Astrocyte (in vitro differentiated cells and primary cell): ENCODE measurements around the gene NCBP2L. TPM values are rescaled to one million over a fixed set of nuclear protein-coding genes. Genes with fewer than 3 reads are reported as not detected.

ENCODE experiments used
- DNase-seq: peaks from one replicate; pipeline ENCODE4 v3.0.0-alpha.2; 2010; ENCODE audit warnings: low read depth
- FAIRE-seq: peaks from 2 replicates; lab custom pipeline; 2011; peaks lifted over from hg19 to GRCh38; lab: Jason Lieb, UNC
- H2AFZ ChIP-seq: 2 replicates; pipeline ENCODE4 v1.6.0; 2012; ENCODE audit warnings: low read depth, low read length, inconsistent platforms
- H3K27ac ChIP-seq: 2 replicates; pipeline ENCODE4 v1.5.1; 2011; ENCODE audit warnings: low read depth, low read length, inconsistent platforms
- H3K27me3 ChIP-seq: 2 replicates; pipeline ENCODE4 v1.6.0; 2011; ENCODE audit warnings: low read length, inconsistent platforms; ENCODE audit not compliant: insufficient read depth
- H3K36me3 ChIP-seq: 2 replicates; pipeline ENCODE4 v1.5.1; 2011; ENCODE audit warnings: low read length, inconsistent platforms; ENCODE audit not compliant: insufficient read depth
- H3K4me1 ChIP-seq: 2 replicates; pipeline ENCODE4 v1.5.1; 2011; ENCODE audit warnings: low read length, inconsistent platforms; ENCODE audit not compliant: insufficient read depth
- H3K4me2 ChIP-seq: 2 replicates; pipeline ENCODE4 v1.6.0; 2012; ENCODE audit warnings: low read length, inconsistent platforms
- H3K4me3 ChIP-seq: 2 replicates; pipeline ENCODE4 v1.5.1; 2011; ENCODE audit warnings: low read depth, mild to moderate bottlenecking, low read length, inconsistent platforms; ENCODE audit not compliant: insufficient read depth
- H3K79me2 ChIP-seq: 2 replicates; pipeline ENCODE4 v1.6.0; 2012; ENCODE audit warnings: mild to moderate bottlenecking, low read length, inconsistent platforms; ENCODE audit not compliant: insufficient read depth
- H3K9ac ChIP-seq: 2 replicates; pipeline ENCODE4 v1.6.0; 2012; ENCODE audit warnings: mild to moderate bottlenecking, low read length, inconsistent platforms
- H3K9me3 ChIP-seq: 2 replicates; pipeline ENCODE4 v1.5.1; 2012; ENCODE audit warnings: low read depth, mild to moderate bottlenecking, low read length, inconsistent platforms; ENCODE audit not compliant: insufficient read depth
- H4K20me1 ChIP-seq: 2 replicates; pipeline ENCODE4 v1.6.0; 2012; ENCODE audit warnings: low read length, inconsistent platforms; ENCODE audit not compliant: insufficient read depth
- H3K27ac Mint-ChIP-seq: one replicate; pipeline ENCODE4 v1.8.0; 2021; ENCODE audit warnings: mild to moderate bottlenecking, mixed read lengths; ENCODE audit not compliant: unreplicated experiment
- H3K27me3 Mint-ChIP-seq: one replicate; pipeline ENCODE4 v1.8.0; 2021; ENCODE audit warnings: low read depth, mixed read lengths; ENCODE audit not compliant: unreplicated experiment
- H3K36me3 Mint-ChIP-seq: one replicate; pipeline ENCODE4 v1.8.0; 2021; ENCODE audit warnings: low read depth, mixed read lengths; ENCODE audit not compliant: unreplicated experiment
- H3K4me1 Mint-ChIP-seq: one replicate; pipeline ENCODE4 v1.8.0; 2021; ENCODE audit warnings: low read depth, mixed read lengths; ENCODE audit not compliant: unreplicated experiment
- H3K4me3 Mint-ChIP-seq: one replicate; pipeline ENCODE4 v1.8.0; 2021; ENCODE audit warnings: mild to moderate bottlenecking, moderate library complexity, mixed read lengths; ENCODE audit not compliant: unreplicated experiment
- H3K9me3 Mint-ChIP-seq: one replicate; pipeline ENCODE4 v1.8.0; 2021; ENCODE audit warnings: mild to moderate bottlenecking, mixed read lengths; ENCODE audit not compliant: unreplicated experiment
- EZH2 ChIP-seq: IDR thresholded peaks from 2 replicates; pipeline ENCODE4 v1.6.1; 2012; ENCODE audit warnings: mild to moderate bottlenecking, low read length, inconsistent platforms; ENCODE audit not compliant: insufficient read depth
- total RNA-seq: library from RNA; stranded (reverse); gene quantifications from 2 replicates; pipeline ENCODE4 v1.2.1, GENCODE V29; 2021
- TF ChIP-seq, protein P1 (sequence below): IDR thresholded peaks from 2 replicates; pipeline ENCODE4 v1.5.1; 2011; ENCODE audit warnings: low read depth, mild to moderate bottlenecking, inconsistent platforms, low read length, moderate library complexity; ENCODE audit not compliant: insufficient read depth

Gene NCBP2L
- total RNA-seq, 1 donor from 2014 or later: not detected

DNA sequence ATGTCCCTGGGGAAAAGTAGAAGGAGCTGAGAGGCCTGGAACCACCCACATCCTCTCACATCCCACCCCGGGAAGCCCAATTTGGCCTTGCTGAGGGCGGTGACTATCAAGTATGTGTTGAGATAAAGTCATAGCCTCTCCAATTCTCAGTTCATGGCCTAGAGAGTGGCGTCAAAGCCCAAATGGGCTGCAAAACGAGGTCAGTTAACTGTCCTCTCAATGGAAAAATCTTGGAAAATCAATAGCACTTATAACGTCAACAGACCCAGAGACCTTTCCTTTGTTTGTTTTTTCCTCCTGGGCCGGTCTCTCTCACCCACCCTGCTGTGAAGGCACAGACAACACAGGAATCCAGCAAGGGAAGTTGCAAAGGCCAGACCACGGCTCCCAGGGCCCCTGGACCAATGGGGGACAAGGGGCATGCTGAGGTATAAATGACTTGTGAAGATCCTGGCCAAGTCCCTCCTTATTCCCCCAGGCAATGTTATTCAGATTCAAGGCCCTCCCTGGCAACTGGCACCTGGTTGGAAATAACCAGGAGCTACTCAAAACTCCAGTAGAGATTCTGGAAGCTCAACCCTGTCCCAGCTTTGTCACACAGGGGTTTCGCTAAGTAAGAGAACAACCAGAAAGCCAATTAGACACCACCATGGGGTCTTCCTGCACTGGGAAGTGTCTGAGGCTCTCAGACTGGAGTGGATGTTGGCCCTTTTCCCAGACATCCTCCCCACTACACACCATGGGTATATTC lies 40.6 kb upstream of the NCBP2L start:
- Histone ChIP-seq H3K4me1 (no peaks in the 10 kb centered on the region), H3K9ac (no peak overlapping the region), H3K27ac (no peak overlapping the region), H3K9me3 (no peaks in the 10 kb centered on the region), H3K79me2 (no peaks in the 10 kb centered on the region), H3K4me2 (no peak overlapping the region), H3K27me3 (peaks cover 6% of the 10 kb centered on the region), H3K4me3 (no peak overlapping the region), H2AFZ (no peak overlapping the region), H3K36me3 (no peaks in the 10 kb centered on the region), H4K20me1 (no peaks in the 10 kb centered on the region)
- TF ChIP-seq EZH2: no peak
- FAIRE-seq: no peak
- Mint-ChIP-seq H3K9me3 (no peaks in the 10 kb centered on the region), H3K4me1 (peaks cover 6% of the 10 kb centered on the region), H3K27me3 (peaks cover 1% of the 10 kb centered on the region), H3K36me3 (no peaks in the 10 kb centered on the region), H3K27ac (no peak overlapping the region), H3K4me3 (no peak overlapping the region)
- DNase-seq: no peak

DNA sequence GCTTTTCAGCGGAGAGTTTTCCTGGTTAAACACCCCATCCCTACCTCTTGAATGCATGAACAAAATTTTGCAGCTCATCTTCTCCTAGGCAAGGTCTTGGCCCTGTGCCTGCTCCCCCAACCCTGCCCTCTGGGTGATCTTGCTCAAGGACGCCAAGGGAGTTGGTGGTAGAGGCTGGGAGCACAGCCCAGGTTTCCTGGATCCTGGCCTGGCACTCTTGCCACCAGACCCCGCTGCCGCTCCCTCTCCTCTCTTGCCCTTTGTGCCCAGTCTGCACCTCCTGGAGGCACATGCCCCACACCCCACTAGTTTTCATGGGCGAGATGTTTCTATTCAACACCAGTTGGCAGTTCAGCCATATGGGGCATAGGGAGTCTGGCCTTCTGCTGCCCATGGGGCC lies 39.3 kb upstream of the NCBP2L start:
- Histone ChIP-seq H3K4me1 (no peaks in the 10 kb centered on the region), H3K36me3 (no peaks in the 10 kb centered on the region), H2AFZ (no peak overlapping the region), H3K9me3 (no peaks in the 10 kb centered on the region), H3K4me2 (no peak overlapping the region), H3K27me3 (peaks cover 6% of the 10 kb centered on the region), H3K79me2 (no peaks in the 10 kb centered on the region), H3K4me3 (no peak overlapping the region), H3K9ac (no peak overlapping the region), H3K27ac (no peak overlapping the region), H4K20me1 (no peaks in the 10 kb centered on the region)
- Mint-ChIP-seq H3K4me1 (peaks cover 2% of the 10 kb centered on the region), H3K36me3 (no peaks in the 10 kb centered on the region), H3K4me3 (no peak overlapping the region), H3K9me3 (no peaks in the 10 kb centered on the region), H3K27me3 (peaks cover 1% of the 10 kb centered on the region), H3K27ac (no peak overlapping the region)
- FAIRE-seq (no peak), DNase-seq (no peak)
- TF ChIP-seq, protein P1, sequence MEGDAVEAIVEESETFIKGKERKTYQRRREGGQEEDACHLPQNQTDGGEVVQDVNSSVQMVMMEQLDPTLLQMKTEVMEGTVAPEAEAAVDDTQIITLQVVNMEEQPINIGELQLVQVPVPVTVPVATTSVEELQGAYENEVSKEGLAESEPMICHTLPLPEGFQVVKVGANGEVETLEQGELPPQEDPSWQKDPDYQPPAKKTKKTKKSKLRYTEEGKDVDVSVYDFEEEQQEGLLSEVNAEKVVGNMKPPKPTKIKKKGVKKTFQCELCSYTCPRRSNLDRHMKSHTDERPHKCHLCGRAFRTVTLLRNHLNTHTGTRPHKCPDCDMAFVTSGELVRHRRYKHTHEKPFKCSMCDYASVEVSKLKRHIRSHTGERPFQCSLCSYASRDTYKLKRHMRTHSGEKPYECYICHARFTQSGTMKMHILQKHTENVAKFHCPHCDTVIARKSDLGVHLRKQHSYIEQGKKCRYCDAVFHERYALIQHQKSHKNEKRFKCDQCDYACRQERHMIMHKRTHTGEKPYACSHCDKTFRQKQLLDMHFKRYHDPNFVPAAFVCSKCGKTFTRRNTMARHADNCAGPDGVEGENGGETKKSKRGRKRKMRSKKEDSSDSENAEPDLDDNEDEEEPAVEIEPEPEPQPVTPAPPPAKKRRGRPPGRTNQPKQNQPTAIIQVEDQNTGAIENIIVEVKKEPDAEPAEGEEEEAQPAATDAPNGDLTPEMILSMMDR: no peak
- TF ChIP-seq EZH2: no peak

DNA sequence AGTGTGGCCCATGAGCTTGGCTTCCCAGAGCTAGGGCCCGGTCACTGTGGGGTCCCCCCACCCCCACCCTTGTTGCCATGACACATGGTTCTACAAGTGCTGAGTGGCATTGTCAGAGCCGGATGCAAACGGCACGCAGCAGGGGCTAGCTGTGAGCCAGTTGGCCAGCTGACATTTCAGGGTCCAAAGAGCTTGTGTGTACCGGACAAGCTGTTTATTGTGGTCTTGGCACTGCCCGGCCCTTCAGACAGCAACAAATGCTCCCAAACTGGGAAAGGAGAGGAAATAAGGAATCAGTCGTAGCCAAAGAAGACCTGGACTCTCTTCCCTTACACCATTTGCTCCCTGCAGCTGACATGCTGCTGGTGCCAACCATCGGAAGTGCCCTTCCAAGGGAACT lies 38.8 kb upstream of the NCBP2L start:
- no peak overlapping the region for H3K9ac ChIP-seq
- no peak overlapping the region for H3K27ac ChIP-seq
- TF ChIP-seq EZH2: no peak
- TF ChIP-seq, protein P1: no peak
- DNase-seq (no peak), FAIRE-seq (no peak)
- no peak overlapping the region for H3K4me3 ChIP-seq
- no peaks in the 10 kb centered on the region for H3K9me3 Mint-ChIP-seq
- no peaks in the 10 kb centered on the region for H3K36me3 Mint-ChIP-seq
- no peak overlapping the region for H3K27ac Mint-ChIP-seq
- H3K4me3 Mint-ChIP-seq: no peak overlapping the region
- H3K4me2 ChIP-seq: no peak overlapping the region
- H3K79me2 ChIP-seq: no peaks in the 10 kb centered on the region
- peaks cover 6% of the 10 kb centered on the region for H3K27me3 ChIP-seq
- no peak overlapping the region for H2AFZ ChIP-seq
- no peaks in the 10 kb centered on the region for H3K9me3 ChIP-seq
- no peaks in the 10 kb centered on the region for H3K4me1 ChIP-seq
- no peaks in the 10 kb centered on the region for H3K36me3 ChIP-seq
- H3K27me3 Mint-ChIP-seq: peaks cover 1% of the 10 kb centered on the region
- H3K4me1 Mint-ChIP-seq: peaks cover 2% of the 10 kb centered on the region
- H4K20me1 ChIP-seq: no peaks in the 10 kb centered on the region
